Activated T-helper 1 cell treated with anti-CD3 and anti-CD28 coated beads, Interleukin-12 subunit alpha, Interleukin-12 subunit beta, Interleukin-2, Interleukin-4 antibody, amounts not matched to agents 30 ng/mL and 10 ng/mL and 1 ng/mL, durations not matched to agents 14 hours and 24 hours and 36 hours (primary cell): Measurements from ENCODE around the gene GLB1L3. TPM values are rescaled to one million over a fixed set of nuclear protein-coding genes. Genes with fewer than 3 reads are reported as not detected.
"Not testable (repeated sequence)": the region's sequence is repeated elsewhere in the genome, so short reads cannot be mapped to it uniquely, and the experiment has no call there.

Experiments used
- DNase-seq: peaks from one replicate; pipeline ENCODE4 v3.0.0; 2021; ENCODE audit warnings: low spot score
- H3K27ac Mint-ChIP-seq: one replicate; pipeline ENCODE4 v1.8.0; 2021; ENCODE audit warnings: mild to moderate bottlenecking, mixed read lengths
- H3K27me3 Mint-ChIP-seq: one replicate; pipeline ENCODE4 v1.8.0; 2022; ENCODE audit warnings: mild to moderate bottlenecking, moderate library complexity, mixed read lengths; ENCODE audit not compliant: insufficient read depth
- H3K36me3 Mint-ChIP-seq: one replicate; pipeline ENCODE4 v1.8.0; 2021; ENCODE audit warnings: low read depth, mixed read lengths
- H3K4me1 Mint-ChIP-seq: one replicate; pipeline ENCODE4 v1.8.0; 2021; ENCODE audit warnings: low read depth, mixed read lengths
- H3K4me3 Mint-ChIP-seq: one replicate; pipeline ENCODE4 v1.8.0; 2021; ENCODE audit warnings: mild to moderate bottlenecking, moderate library complexity, mixed read lengths
- H3K9me3 Mint-ChIP-seq: one replicate; pipeline ENCODE4 v1.8.0; 2021; ENCODE audit warnings: mixed read lengths
- intact Hi-C: fragments of 100-400 bp; cut with micrococcal nuclease; formaldehyde crosslinking; loops from one replicate; pipeline ENCODE4 v1.15.1; 2024
- total RNA-seq: library from RNA; stranded (reverse); gene quantifications from 2 replicates; pipeline ENCODE4 v1.2.3, GENCODE V29; 2022

Gene GLB1L3
- total RNA-seq, 1 donor from 2014 or later, result 16.1 TPM

- H3K36me3 Mint-ChIP-seq, H3K27me3 Mint-ChIP-seq, H3K27ac Mint-ChIP-seq, H3K4me3 Mint-ChIP-seq, DNase-seq, H3K4me1 Mint-ChIP-seq, intact Hi-C loops, H3K9me3 Mint-ChIP-seq: not testable (repeated sequence)
These were observed 8.2 kb downstream of the GLB1L3 start for GRCh38 chr11:134284349-134284748.

- no peak for DNase-seq
- no peak overlapping the region for H3K27ac Mint-ChIP-seq
- H3K4me3 Mint-ChIP-seq, result no peak overlapping the region
- no peaks in the 10 kb centered on the region for H3K27me3 Mint-ChIP-seq
- intact Hi-C loops, result no loop called here
- H3K9me3 Mint-ChIP-seq, result no peaks in the 10 kb centered on the region
- no peaks in the 10 kb centered on the region for H3K4me1 Mint-ChIP-seq
- H3K36me3 Mint-ChIP-seq, result peaks cover 2% of the 10 kb centered on the region
These were observed 11.4 kb downstream of the GLB1L3 start for GRCh38 chr11:134287561-134287960.

- Mint-ChIP-seq H3K4me1 (no peaks in the 10 kb centered on the region), H3K4me3 (no peak overlapping the region), H3K27ac (no peak overlapping the region), H3K36me3 (peaks cover 2% of the 10 kb centered on the region), H3K9me3 (no peaks in the 10 kb centered on the region), H3K27me3 (no peaks in the 10 kb centered on the region)
- intact Hi-C loops, result no loop called here
- DNase-seq, result no peak
These were observed 12.3 kb downstream of the GLB1L3 start for GRCh38 chr11:134288486-134288885.

GRCh38 chr11:134289167-134289566 is 13.0 kb downstream of the GLB1L3 start:
- no peaks in the 10 kb centered on the region for H3K4me1 Mint-ChIP-seq
- no peak overlapping the region for H3K27ac Mint-ChIP-seq
- no peak overlapping the region for H3K4me3 Mint-ChIP-seq
- intact Hi-C loops, result no loop called here
- no peaks in the 10 kb centered on the region for H3K9me3 Mint-ChIP-seq
- H3K36me3 Mint-ChIP-seq, result peaks cover 2% of the 10 kb centered on the region
- no peak for DNase-seq
- no peaks in the 10 kb centered on the region for H3K27me3 Mint-ChIP-seq

- Mint-ChIP-seq H3K27me3 (no peaks in the 10 kb centered on the region), H3K9me3 (no peaks in the 10 kb centered on the region), H3K36me3 (peaks cover 5% of the 10 kb centered on the region), H3K27ac (no peak overlapping the region), H3K4me1 (no peaks in the 10 kb centered on the region), H3K4me3 (no peak overlapping the region)
- intact Hi-C loops, result no loop called here
- no peak for DNase-seq
These were observed 13.6 kb downstream of the GLB1L3 start for GRCh38 chr11:134289789-134290188.

- Mint-ChIP-seq H3K36me3 (peaks cover 9% of the 10 kb centered on the region), H3K4me3 (no peak overlapping the region), H3K9me3 (no peaks in the 10 kb centered on the region), H3K27ac (no peak overlapping the region), H3K4me1 (no peaks in the 10 kb centered on the region), H3K27me3 (no peaks in the 10 kb centered on the region)
- DNase-seq, result no peak
- intact Hi-C loops, result no loop called here
These were observed 14.5 kb downstream of the GLB1L3 start for GRCh38 chr11:134290646-134291045.

GRCh38 chr11:134291196-134291595 is 15.0 kb downstream of the GLB1L3 start:
- Mint-ChIP-seq H3K27me3 (no peaks in the 10 kb centered on the region), H3K4me1 (no peaks in the 10 kb centered on the region), H3K4me3 (no peak overlapping the region), H3K36me3 (peaks cover 12% of the 10 kb centered on the region), H3K9me3 (no peaks in the 10 kb centered on the region), H3K27ac (no peak overlapping the region)
- intact Hi-C loops, result no loop called here
- no peak for DNase-seq

GRCh38 chr11:134292661-134293060 is 16.5 kb downstream of the GLB1L3 start:
- Mint-ChIP-seq H3K36me3 (peaks cover 12% of the 10 kb centered on the region), H3K27me3 (no peaks in the 10 kb centered on the region), H3K4me3 (no peak overlapping the region), H3K9me3 (no peaks in the 10 kb centered on the region), H3K27ac (no peak overlapping the region), H3K4me1 (no peaks in the 10 kb centered on the region)
- intact Hi-C loops, result no loop called here
- DNase-seq, result no peak

GRCh38 chr11:134293119-134294113 is 17.2 kb downstream of the GLB1L3 start:
- Mint-ChIP-seq H3K27ac (no peak overlapping the region), H3K4me3 (no peak overlapping the region), H3K9me3 (no peaks in the 10 kb centered on the region), H3K27me3 (no peaks in the 10 kb centered on the region), H3K36me3 (peaks cover 14% of the 10 kb centered on the region), H3K4me1 (no peaks in the 10 kb centered on the region)
- no peak for DNase-seq
- intact Hi-C loops, result no loop called here

- no peaks in the 10 kb centered on the region for H3K27me3 Mint-ChIP-seq
- no peak overlapping the region for H3K27ac Mint-ChIP-seq
- no peaks in the 10 kb centered on the region for H3K9me3 Mint-ChIP-seq
- no peak overlapping the region for H3K4me3 Mint-ChIP-seq
- H3K4me1 Mint-ChIP-seq, result no peaks in the 10 kb centered on the region
- peaks cover 19% of the 10 kb centered on the region for H3K36me3 Mint-ChIP-seq
- no peak for DNase-seq
- intact Hi-C loops, result no loop called here
These were observed 18.5 kb downstream of the GLB1L3 start for GRCh38 chr11:134294664-134295063.

- no peak for DNase-seq
- Mint-ChIP-seq H3K36me3 (peaks cover 17% of the 10 kb centered on the region), H3K4me3 (no peak overlapping the region), H3K27me3 (no peaks in the 10 kb centered on the region), H3K9me3 (peaks cover 7% of the 10 kb centered on the region), H3K27ac (no peak overlapping the region), H3K4me1 (no peaks in the 10 kb centered on the region)
- intact Hi-C loops, result no loop called here
These were observed 36.0 kb downstream of the GLB1L3 start for GRCh38 chr11:134312223-134312622.

GRCh38 chr11:134312807-134313206 is 36.6 kb downstream of the GLB1L3 start:
- H3K27me3 Mint-ChIP-seq, result peaks cover 2% of the 10 kb centered on the region
- H3K4me1 Mint-ChIP-seq, result no peaks in the 10 kb centered on the region
- H3K36me3 Mint-ChIP-seq, result peaks cover 12% of the 10 kb centered on the region
- H3K27ac Mint-ChIP-seq, result no peak overlapping the region
- no peak for DNase-seq
- no peak overlapping the region for H3K4me3 Mint-ChIP-seq
- peaks cover 13% of the 10 kb centered on the region for H3K9me3 Mint-ChIP-seq
- intact Hi-C loops, result no loop called here

GRCh38 chr11:134313379-134313778 is 37.2 kb downstream of the GLB1L3 start:
- intact Hi-C loops, result no loop called here
- H3K4me1 Mint-ChIP-seq, result no peaks in the 10 kb centered on the region
- DNase-seq, result no peak
- peaks cover 14% of the 10 kb centered on the region for H3K36me3 Mint-ChIP-seq
- H3K27ac Mint-ChIP-seq, result no peak overlapping the region
- no peak overlapping the region for H3K4me3 Mint-ChIP-seq
- peaks cover 2% of the 10 kb centered on the region for H3K27me3 Mint-ChIP-seq
- H3K9me3 Mint-ChIP-seq, result peaks cover 16% of the 10 kb centered on the region
